ENCODE measurements around the gene SPAST.

GRCh38 chr2:32135409-32135808 is 72.1 kb downstream of the SPAST start:
- TF ChIP-seq EZH2phosphoT487 (IDR thresholded peaks at IDR 0.05; ENCODE audit: unreplicated experiment) (no peak), POLR2AphosphoS5 (IDR thresholded peaks at IDR 0.05; ENCODE audit: low read depth) (no peak), CTCF (conservative IDR thresholded peaks at IDR 0.05; ENCODE audit: low read depth in 2 of 2) (peak in 1 of 2 experiments; percentile 49; a peak in 3 of 4 replicates), CREB1 (CRISPR knock-in tag; IDR thresholded peaks at IDR 0.05; ENCODE audit: low read depth) (no peak), JUNB (IDR thresholded peaks at IDR 0.05; ENCODE audit: unreplicated experiment) (no peak)
